IMR-90 (cell line): Measurements from ENCODE around the gene GAS2L2. TPM values are rescaled to one million over a fixed set of nuclear protein-coding genes. Genes with fewer than 3 reads are reported as not detected.
A peak's percentile ranks its signal among the peaks of the same experiment; 100 is the strongest.

Experiments used
- ATAC-seq: fragments of 200-7000 bp; cut with Tn5 transposase; 2 replicates; pipeline ENCODE4 v1.9.1; 2020; ENCODE audit warnings: low read depth, mild to moderate bottlenecking, moderate library complexity
- BruUV-seq: library from RNA; stranded (reverse); fragments of 400-500 nt; replicated peaks from 2 replicates; lab custom pipeline; 2021; lab: Mats Ljungman, UMichigan
- CTCF ChIA-PET: fragments of 300-600 bp; formaldehyde crosslinking; extraction: SDS; loops from one replicate; lab custom pipeline; 2021; ENCODE audit warnings: antibody characterized with exemption; lab: Yijun Ruan, JAX
- POLR2A ChIA-PET: fragments of 300-600 bp; sonication (Branson Sonifier 250); formaldehyde crosslinking; loops from one replicate; lab custom pipeline; 2022; ENCODE audit warnings: antibody characterized with exemption; ENCODE audit not compliant: unreplicated experiment; lab: Charles Lee
- DNase-seq: peaks from one replicate; pipeline ENCODE4 v3.0.0; 2013
- H2AFZ ChIP-seq: replicated peaks from 2 replicates; pipeline ENCODE3; 2013; ENCODE audit warnings: low read length, mild to moderate bottlenecking; ENCODE audit not compliant: poor library complexity
- H2AK5ac ChIP-seq: 2 replicates; pipeline ENCODE4 v1.6.1; 2013; ENCODE audit warnings: low read depth, low read length, inconsistent platforms
- H2AK9ac ChIP-seq: replicated peaks from 2 replicates; pipeline ENCODE3; 2013; ENCODE audit warnings: mild to moderate bottlenecking, low read depth, low read length, moderate library complexity; ENCODE audit not compliant: poor library complexity
- H2BK120ac ChIP-seq: 2 replicates; pipeline ENCODE4 v1.6.1; 2013; ENCODE audit warnings: low read depth, low read length, inconsistent platforms
- H2BK15ac ChIP-seq: 3 replicates; pipeline ENCODE4 v1.6.1; 2013; ENCODE audit warnings: low read depth, low read length, inconsistent platforms
- H2BK20ac ChIP-seq: 2 replicates; pipeline ENCODE4 v1.6.1; 2013; ENCODE audit warnings: low read depth, mild to moderate bottlenecking, inconsistent platforms, low read length, moderate library complexity
- H2BK5ac ChIP-seq: 2 replicates; pipeline ENCODE4 v1.6.1; 2013; ENCODE audit warnings: mild to moderate bottlenecking, low read depth, low read length, inconsistent platforms; ENCODE audit not compliant: poor library complexity, severe bottlenecking
- H3K14ac ChIP-seq: replicated peaks from 2 replicates; pipeline ENCODE4 v1.6.1; 2013; ENCODE audit warnings: low read depth, low read length, inconsistent platforms
- H3K18ac ChIP-seq: 2 replicates; pipeline ENCODE4 v1.6.1; 2013; ENCODE audit warnings: low read depth, low read length, control low read depth
- H3K23ac ChIP-seq: 2 replicates; pipeline ENCODE4 v1.6.1; 2013; ENCODE audit warnings: low read depth, low read length, inconsistent platforms
- H3K27ac ChIP-seq: 2 replicates; pipeline ENCODE4 v1.5.1; 2013; ENCODE audit warnings: mild to moderate bottlenecking, control low read depth, low read length; ENCODE audit not compliant: insufficient read depth
- H3K27me3 ChIP-seq: 2 replicates; pipeline ENCODE4 v1.6.1; 2013; ENCODE audit warnings: low read length; ENCODE audit not compliant: control insufficient read depth, insufficient read depth
- H3K36me3 ChIP-seq: 2 replicates; pipeline ENCODE4 v1.6.1; 2013; ENCODE audit warnings: low read length, mixed read lengths; ENCODE audit not compliant: control insufficient read depth, insufficient read depth
- H3K4ac ChIP-seq: 2 replicates; pipeline ENCODE4 v1.6.1; 2013; ENCODE audit warnings: low read depth, low read length, inconsistent platforms
- H3K4me1 ChIP-seq: 2 replicates; pipeline ENCODE4 v1.6.1; 2013; ENCODE audit warnings: low read length, mixed read lengths; ENCODE audit not compliant: control insufficient read depth, insufficient read depth
- H3K4me2 ChIP-seq: 2 replicates; pipeline ENCODE4 v1.6.1; 2013; ENCODE audit warnings: low read depth, mild to moderate bottlenecking, control low read depth, low read length, moderate library complexity
- H3K4me3 ChIP-seq: 2 replicates; pipeline ENCODE4 v1.5.1; 2013; ENCODE audit warnings: low read depth, mild to moderate bottlenecking, control low read depth, low read length, moderate library complexity; ENCODE audit not compliant: insufficient read depth
- H3K56ac ChIP-seq: 2 replicates; pipeline ENCODE4 v1.6.1; 2013; ENCODE audit warnings: low read length, inconsistent platforms; ENCODE audit not compliant: insufficient read depth; ENCODE audit errors: extremely low read depth
- H3K79me1 ChIP-seq, 2 experiments: 2 replicates each; pipeline ENCODE4 v1.6.1; 2013; ENCODE audit warnings: low read length in 2 of 2, inconsistent platforms in 1 of 2, low read depth in 1 of 2
- H3K9ac ChIP-seq: 2 replicates; pipeline ENCODE4 v1.6.1; 2013; ENCODE audit warnings: low read depth, low read length, control low read depth
- H3K9me1 ChIP-seq: 2 replicates; pipeline ENCODE4 v1.6.1; 2013; ENCODE audit warnings: low read length, inconsistent platforms; ENCODE audit not compliant: insufficient read depth
- H3K9me3 ChIP-seq: 2 replicates; pipeline ENCODE4 v1.6.1; 2013; ENCODE audit warnings: low read length; ENCODE audit not compliant: control insufficient read depth, insufficient read depth
- H4K20me1 ChIP-seq: 2 replicates; pipeline ENCODE4 v1.6.1; 2013; ENCODE audit warnings: low read length, inconsistent platforms; ENCODE audit not compliant: insufficient read depth
- H4K5ac ChIP-seq: 2 replicates; pipeline ENCODE4 v1.6.1; 2013; ENCODE audit warnings: mild to moderate bottlenecking, low read depth, low read length, control low read depth
- H4K8ac ChIP-seq, 2 experiments: 2 replicates each; pipeline ENCODE4 v1.6.1; 2013; ENCODE audit warnings: low read depth in 2 of 2, low read length in 2 of 2, control low read depth in 1 of 2, inconsistent platforms in 1 of 2
- H4K91ac ChIP-seq: 2 replicates; pipeline ENCODE4 v1.6.1; 2013; ENCODE audit warnings: low read depth, low read length, inconsistent platforms; ENCODE audit not compliant: insufficient read depth
- CEBPB ChIP-seq: IDR thresholded peaks from 2 replicates; pipeline ENCODE4 v1.6.1; 2012; ENCODE audit warnings: low read depth, low read length, improper control_type of control experiment
- MAFK ChIP-seq: IDR thresholded peaks from 2 replicates; pipeline ENCODE4 v1.6.1; 2012; ENCODE audit warnings: low read depth, low read length, improper control_type of control experiment
- USF2 ChIP-seq: fragments of 150-350 bp; IDR thresholded peaks from 2 replicates; pipeline ENCODE4 v1.6.1; 2017; ENCODE audit warnings: mild to moderate bottlenecking, antibody characterized with exemption, low read length, low read depth
- WGBS, 2 experiments: methylation state at CpG; one replicate each; pipeline versions ENCODE4 v1.1.5 to v1.1.7; 2013; ENCODE audit warnings: missing lambda C conversion rate in 2 of 2; ENCODE audit not compliant: insufficient read length in 1 of 2; ENCODE audit errors: extremely low coverage in 2 of 2; 5-methylcytosine and 5-hydroxymethylcytosine counted together
- dilution Hi-C: fragments of 300-500 bp; cut with HindIII; formaldehyde crosslinking; loops from one replicate; pipeline ENCODE4 v1.14.3; 2018; ENCODE audit warnings: low sequenced_read_pairs; ENCODE audit not compliant: unreplicated experiment
- in situ Hi-C: fragments of 300-500 bp; cut with MboI; formaldehyde crosslinking; loops from 3 replicates; pipeline ENCODE4 v1.14.3; 2019; ENCODE audit warnings: low sequenced_read_pairs, inconsistent platforms, mixed read lengths
- intact Hi-C: fragments of 100-400 bp; cut with micrococcal nuclease; formaldehyde crosslinking; loops from 2 replicates; pipeline ENCODE4 v1.10.0; 2022
- polyA plus RNA-seq, 3 experiments: library from polyadenylated mRNA; depleted of rRNA; stranded (reverse); fragments of >200 nt; gene quantifications; 2 replicates each; pipeline ENCODE4 v1.2.3, GENCODE V29; 2012; ENCODE audit warnings: low replicate concordance in 1 of 3
- total RNA-seq: library from RNA; depleted of rRNA; stranded (reverse); fragments of >200 nt; gene quantifications from 2 replicates; pipeline ENCODE4 v1.2.3, GENCODE V29; 2012

GAS2L2 gene
- total and polyA plus RNA-seq, 2 of the 4 experiments (the other 2 are of a cell fraction), result 0.02 TPM; not detected in 1

GRCh38 chr17:35729405-35729833 is 23.6 kb downstream of the GAS2L2 start:
- H3K36me3 ChIP-seq, result peaks cover 8% of the 10 kb centered on the region

More at GRCh38 chr17:35729405-35729833, 23.6 kb downstream of the GAS2L2 start:
- no peak overlapping the region for H2AFZ ChIP-seq
- no peak overlapping the region for H2BK20ac ChIP-seq
- H3K79me1 ChIP-seq, result peaks cover 0 to 21% of the 10 kb centered on the region in 2 experiments; a peak in 2 of 4 replicates
- H4K91ac ChIP-seq, result no peak overlapping the region
- H3K4ac ChIP-seq, result no peak overlapping the region
- no peak overlapping the region for H3K4me2 ChIP-seq
- DNase-seq, result no peak
- H2BK15ac ChIP-seq, result no peak overlapping the region
- H3K4me3 ChIP-seq, result no peak overlapping the region
- no peak overlapping the region for H2BK120ac ChIP-seq
- no peaks in the 10 kb centered on the region for H3K27me3 ChIP-seq
- no peak overlapping the region for H2AK9ac ChIP-seq
- H3K27ac ChIP-seq, result no peak overlapping the region
- TF ChIP-seq CEBPB, result 0 out of 2 replicates have a peak, but pooled peaks have one; percentile 9
- no peak for TF ChIP-seq USF2
- no peak for TF ChIP-seq MAFK
- dilution Hi-C loops (no loop called here), intact Hi-C loops (no loop called here), in situ Hi-C loops (loop anchor here (25.0 kb wide), 1 partner anchor 367 kb away; the partner anchor contains the start of gene SLFN11)
- POLR2A ChIA-PET, result no interaction called here
- H3K18ac ChIP-seq, result no peak overlapping the region
- no peak overlapping the region for H2AK5ac ChIP-seq
- no TSS peak for BruUV-seq
- H3K4me1 ChIP-seq, result peaks cover 18% of the 10 kb centered on the region
- no peak overlapping the region for H4K5ac ChIP-seq
- no peaks in the 10 kb centered on the region for H3K9me3 ChIP-seq
- no peak overlapping the region for H3K9ac ChIP-seq
- no peak overlapping the region for H4K8ac ChIP-seq
- 71% methylated on average over 2 of the region's 4 CpGs; no CpG with 5 or more reads in 1 of the 2 experiments for WGBS, 2 experiments
- H3K14ac ChIP-seq, result no peak overlapping the region
- H3K56ac ChIP-seq, result no peak overlapping the region
- ATAC-seq, result no peak
- H3K9me1 ChIP-seq, result peaks cover 18% of the 10 kb centered on the region
- no peak overlapping the region for H2BK5ac ChIP-seq
- CTCF ChIA-PET, result no interaction called here
- H3K23ac ChIP-seq, result no peak overlapping the region
- peaks cover 14% of the 10 kb centered on the region; the same call in 1 of the 2 replicates for H4K20me1 ChIP-seq
